Measurements from ENCODE around the gene PTPRQ.

PTPRQ gene, protein sequence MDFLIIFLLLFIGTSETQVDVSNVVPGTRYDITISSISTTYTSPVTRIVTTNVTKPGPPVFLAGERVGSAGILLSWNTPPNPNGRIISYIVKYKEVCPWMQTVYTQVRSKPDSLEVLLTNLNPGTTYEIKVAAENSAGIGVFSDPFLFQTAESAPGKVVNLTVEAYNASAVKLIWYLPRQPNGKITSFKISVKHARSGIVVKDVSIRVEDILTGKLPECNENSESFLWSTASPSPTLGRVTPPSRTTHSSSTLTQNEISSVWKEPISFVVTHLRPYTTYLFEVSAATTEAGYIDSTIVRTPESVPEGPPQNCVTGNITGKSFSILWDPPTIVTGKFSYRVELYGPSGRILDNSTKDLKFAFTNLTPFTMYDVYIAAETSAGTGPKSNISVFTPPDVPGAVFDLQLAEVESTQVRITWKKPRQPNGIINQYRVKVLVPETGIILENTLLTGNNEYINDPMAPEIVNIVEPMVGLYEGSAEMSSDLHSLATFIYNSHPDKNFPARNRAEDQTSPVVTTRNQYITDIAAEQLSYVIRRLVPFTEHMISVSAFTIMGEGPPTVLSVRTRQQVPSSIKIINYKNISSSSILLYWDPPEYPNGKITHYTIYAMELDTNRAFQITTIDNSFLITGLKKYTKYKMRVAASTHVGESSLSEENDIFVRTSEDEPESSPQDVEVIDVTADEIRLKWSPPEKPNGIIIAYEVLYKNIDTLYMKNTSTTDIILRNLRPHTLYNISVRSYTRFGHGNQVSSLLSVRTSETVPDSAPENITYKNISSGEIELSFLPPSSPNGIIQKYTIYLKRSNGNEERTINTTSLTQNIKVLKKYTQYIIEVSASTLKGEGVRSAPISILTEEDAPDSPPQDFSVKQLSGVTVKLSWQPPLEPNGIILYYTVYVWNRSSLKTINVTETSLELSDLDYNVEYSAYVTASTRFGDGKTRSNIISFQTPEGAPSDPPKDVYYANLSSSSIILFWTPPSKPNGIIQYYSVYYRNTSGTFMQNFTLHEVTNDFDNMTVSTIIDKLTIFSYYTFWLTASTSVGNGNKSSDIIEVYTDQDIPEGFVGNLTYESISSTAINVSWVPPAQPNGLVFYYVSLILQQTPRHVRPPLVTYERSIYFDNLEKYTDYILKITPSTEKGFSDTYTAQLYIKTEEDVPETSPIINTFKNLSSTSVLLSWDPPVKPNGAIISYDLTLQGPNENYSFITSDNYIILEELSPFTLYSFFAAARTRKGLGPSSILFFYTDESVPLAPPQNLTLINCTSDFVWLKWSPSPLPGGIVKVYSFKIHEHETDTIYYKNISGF (N-terminal part only)

DNA sequence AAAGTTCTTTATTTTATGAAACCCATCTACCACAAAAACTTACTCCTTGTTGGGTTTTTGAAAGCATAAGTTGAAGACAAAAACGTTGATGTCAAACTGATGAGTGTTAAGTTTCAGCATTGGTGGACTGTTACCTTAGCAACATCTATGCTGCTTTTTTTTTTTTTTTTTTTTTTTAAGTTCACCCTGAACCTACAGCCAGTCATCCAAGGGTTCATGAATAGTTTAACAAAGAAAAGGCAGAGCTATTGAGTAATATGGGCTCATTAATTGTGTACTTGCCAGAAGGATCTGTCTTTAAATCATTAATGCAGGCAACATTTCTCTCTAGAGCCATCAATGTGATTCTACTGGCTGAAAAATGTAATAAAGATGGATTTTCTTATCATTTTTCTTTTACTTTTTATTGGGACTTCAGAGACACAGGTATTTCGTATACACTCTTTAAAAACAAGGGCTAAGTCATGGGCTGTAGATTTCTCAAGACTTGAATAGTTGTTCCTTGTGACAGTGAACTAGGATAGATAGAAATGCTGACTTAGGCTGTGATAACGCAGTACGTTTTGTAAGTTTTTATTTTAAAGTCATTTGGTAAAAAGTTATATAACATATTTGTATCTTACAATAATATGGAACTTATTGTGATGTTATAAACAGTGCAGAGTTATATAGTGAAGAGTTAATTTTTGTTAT, at the start of gene PTPRQ:
PTPRQ (plus strand) TSS at position 262 of the 693 bp plus-strand sequence; CDS start at position 373, 111 bp downstream.
- Histone ChIP-seq H3K4me1 (ENCODE audit: control insufficient read depth, insufficient read depth, low read length) (no peaks in the 10 kb centered on the region), H3K4me3 (ENCODE audit: low read length) (no peak within 1 kb of the TSS), H3K27ac (ENCODE audit: low read depth, low read length) (no peak within 1 kb of the TSS), H3K36me3 (ENCODE audit: control insufficient read depth, insufficient read depth, low read length) (no peaks in the 10 kb centered on the region), H3K27me3 (ENCODE audit: control insufficient read depth, insufficient read depth, low read length) (no peaks in the 10 kb centered on the region), H3K9ac (ENCODE audit: low read length) (no peak within 1 kb of the TSS)

DNA sequence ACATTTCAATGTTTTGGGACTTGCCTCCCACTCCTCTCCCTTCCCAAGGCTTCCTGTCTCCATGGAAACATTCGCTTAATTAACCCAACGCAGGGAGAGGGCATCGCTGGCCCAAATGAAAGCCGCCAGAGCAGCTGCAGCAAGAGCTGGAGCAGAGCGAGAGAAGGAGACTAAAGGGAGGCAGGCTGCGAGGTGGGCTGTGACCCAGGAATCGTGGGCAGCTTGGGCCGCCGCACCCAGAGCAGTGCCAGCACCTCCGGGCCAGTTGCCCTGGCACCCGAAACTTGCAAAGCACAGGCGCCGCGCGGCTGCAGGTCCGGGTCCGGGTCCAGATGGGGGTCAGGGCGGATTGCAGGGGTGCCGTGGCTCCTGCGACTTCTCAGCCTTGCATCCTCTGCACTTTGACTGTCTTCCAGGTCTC, 43.5 kb upstream of the PTPRQ start:
- H3K27ac ChIP-seq (ENCODE audit: low read depth, low read length) = no peak overlapping the region
- H3K9ac ChIP-seq (ENCODE audit: low read length) = no peak overlapping the region
- H3K27me3 ChIP-seq (ENCODE audit: control insufficient read depth, insufficient read depth, low read length) = no peaks in the 10 kb centered on the region
- no peaks in the 10 kb centered on the region for H3K36me3 ChIP-seq (ENCODE audit: control insufficient read depth, insufficient read depth, low read length)
- H3K4me3 ChIP-seq (ENCODE audit: low read length) = peak overlapping the region; percentile 47
- no peaks in the 10 kb centered on the region for H3K4me1 ChIP-seq (ENCODE audit: control insufficient read depth, insufficient read depth, low read length)

DNA sequence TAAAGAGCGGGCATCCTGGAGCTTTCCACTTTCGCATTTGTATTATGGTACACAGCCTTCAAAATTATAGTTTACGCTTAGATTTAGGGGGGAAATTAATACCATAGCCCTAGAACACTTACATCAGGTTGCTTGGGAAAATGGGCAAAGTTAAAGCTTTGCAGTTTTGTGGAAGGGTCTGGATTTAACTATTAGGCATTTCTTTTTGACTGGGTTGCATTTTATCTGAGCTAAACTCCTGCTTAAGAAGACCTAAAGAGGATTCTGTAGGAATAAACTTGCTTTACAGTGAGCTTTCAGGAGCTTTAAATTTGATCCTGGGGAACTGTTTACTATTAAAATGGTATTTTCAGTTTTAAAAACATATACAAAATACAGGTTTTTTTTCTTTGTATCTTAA, 42.8 kb upstream of the PTPRQ start:
- H3K27me3 ChIP-seq (ENCODE audit: control insufficient read depth, insufficient read depth, low read length) = no peaks in the 10 kb centered on the region
- no peak overlapping the region for H3K9ac ChIP-seq (ENCODE audit: low read length)
- no peaks in the 10 kb centered on the region for H3K4me1 ChIP-seq (ENCODE audit: control insufficient read depth, insufficient read depth, low read length)
- no peak overlapping the region for H3K27ac ChIP-seq (ENCODE audit: low read depth, low read length)
- H3K4me3 ChIP-seq (ENCODE audit: low read length) = no peak overlapping the region
- H3K36me3 ChIP-seq (ENCODE audit: control insufficient read depth, insufficient read depth, low read length) = no peaks in the 10 kb centered on the region

DNA sequence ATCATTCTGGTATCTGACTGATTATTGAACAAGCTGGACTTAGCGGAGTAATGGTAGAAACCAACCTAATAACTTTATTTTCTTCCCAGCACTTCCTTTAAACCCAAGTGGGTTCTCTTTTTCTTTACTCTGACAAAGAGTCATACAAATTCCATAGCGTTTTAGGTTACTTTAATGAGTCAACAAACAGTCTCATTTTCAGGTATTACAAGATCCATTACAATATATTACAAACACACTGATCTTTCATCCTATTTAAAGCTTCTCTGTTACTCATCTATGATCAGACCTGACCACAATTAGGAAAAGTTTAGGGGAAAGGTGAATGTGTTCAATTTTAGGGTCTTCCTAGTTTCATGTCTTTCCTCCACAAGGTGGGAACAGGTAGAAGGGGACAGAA, 39.4 kb upstream of the PTPRQ start:
- Histone ChIP-seq H3K4me3 (ENCODE audit: low read length) (no peak overlapping the region), H3K9ac (ENCODE audit: low read length) (no peak overlapping the region), H3K27ac (ENCODE audit: low read depth, low read length) (no peak overlapping the region), H3K36me3 (ENCODE audit: control insufficient read depth, insufficient read depth, low read length) (no peaks in the 10 kb centered on the region), H3K4me1 (ENCODE audit: control insufficient read depth, insufficient read depth, low read length) (no peaks in the 10 kb centered on the region), H3K27me3 (ENCODE audit: control insufficient read depth, insufficient read depth, low read length) (no peaks in the 10 kb centered on the region)

DNA sequence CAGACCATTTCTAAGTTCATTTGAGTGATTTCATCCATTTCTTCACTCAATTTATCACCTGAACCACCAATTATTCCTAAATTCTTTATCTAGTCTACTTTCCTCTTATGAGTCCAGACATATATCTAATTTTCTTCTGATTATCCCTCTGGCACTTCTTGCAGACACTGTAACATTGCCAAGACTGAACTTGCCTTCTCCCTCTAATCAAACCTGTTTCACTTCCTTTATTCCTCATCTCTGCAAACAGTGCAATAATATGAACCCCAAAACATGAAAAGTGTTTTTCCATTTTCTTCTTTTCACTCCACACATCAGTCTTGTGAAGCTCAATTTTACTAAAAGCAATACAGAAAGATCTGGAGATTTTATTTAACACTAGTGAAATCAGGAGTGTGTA, 37.8 kb upstream of the PTPRQ start:
- no peak overlapping the region for H3K9ac ChIP-seq (ENCODE audit: low read length)
- no peaks in the 10 kb centered on the region for H3K36me3 ChIP-seq (ENCODE audit: control insufficient read depth, insufficient read depth, low read length)
- no peak overlapping the region for H3K27ac ChIP-seq (ENCODE audit: low read depth, low read length)
- H3K4me3 ChIP-seq (ENCODE audit: low read length) = no peak overlapping the region
- H3K4me1 ChIP-seq (ENCODE audit: control insufficient read depth, insufficient read depth, low read length) = no peaks in the 10 kb centered on the region
- H3K27me3 ChIP-seq (ENCODE audit: control insufficient read depth, insufficient read depth, low read length) = no peaks in the 10 kb centered on the region

DNA sequence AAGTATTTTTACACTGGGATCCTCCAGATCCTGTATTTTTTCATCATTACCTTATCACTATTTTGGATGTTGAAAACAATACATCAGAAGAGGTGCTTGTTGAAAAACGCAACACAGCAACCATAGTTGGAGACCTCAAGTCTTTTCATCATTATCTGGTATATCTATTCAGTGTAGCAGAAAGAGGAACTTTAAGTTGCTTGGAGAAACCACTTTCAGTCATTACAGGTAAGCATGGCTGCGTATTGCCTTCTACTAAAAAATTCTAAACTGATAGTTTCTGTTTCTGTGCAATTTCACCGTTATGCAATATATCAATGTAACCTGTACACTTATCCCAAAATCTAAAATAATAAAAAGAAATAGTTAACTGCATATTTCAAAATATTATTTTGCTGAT, 32.2 kb upstream of the PTPRQ start:
- Histone ChIP-seq H3K4me1 (ENCODE audit: control insufficient read depth, insufficient read depth, low read length) (no peaks in the 10 kb centered on the region), H3K36me3 (ENCODE audit: control insufficient read depth, insufficient read depth, low read length) (no peaks in the 10 kb centered on the region), H3K27ac (ENCODE audit: low read depth, low read length) (no peak overlapping the region), H3K27me3 (ENCODE audit: control insufficient read depth, insufficient read depth, low read length) (no peaks in the 10 kb centered on the region), H3K4me3 (ENCODE audit: low read length) (no peak overlapping the region), H3K9ac (ENCODE audit: low read length) (no peak overlapping the region)

DNA sequence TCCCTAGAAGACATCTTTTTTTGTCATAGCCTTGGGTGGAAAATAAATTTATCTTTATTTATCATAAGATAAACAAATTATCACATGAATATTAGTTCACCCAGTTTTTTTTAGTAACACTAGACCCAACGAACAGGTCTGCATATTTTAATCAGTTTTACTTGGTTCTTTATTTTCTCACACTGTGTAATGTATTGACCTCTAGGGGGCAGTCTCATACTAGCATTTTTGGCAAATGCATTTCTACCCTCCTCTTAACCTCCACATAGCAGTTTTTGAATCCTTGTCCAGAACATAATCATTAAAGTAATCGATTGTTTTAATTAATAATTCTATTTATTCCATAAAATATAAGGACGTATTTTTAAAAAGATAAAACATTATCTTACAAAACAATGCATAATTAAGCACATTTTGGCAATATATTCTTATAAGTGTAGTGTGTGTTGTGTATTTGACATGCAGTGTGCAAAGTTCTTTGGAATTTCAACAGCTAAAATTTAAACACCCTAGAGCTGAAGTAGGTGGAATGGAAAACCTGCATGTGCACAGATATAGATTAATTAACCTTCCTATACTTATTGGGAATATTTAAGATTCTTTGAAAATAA, 31.6 kb upstream of the PTPRQ start:
- no peak overlapping the region for H3K27ac ChIP-seq (ENCODE audit: low read depth, low read length)
- no peaks in the 10 kb centered on the region for H3K4me1 ChIP-seq (ENCODE audit: control insufficient read depth, insufficient read depth, low read length)
- H3K4me3 ChIP-seq (ENCODE audit: low read length) = no peak overlapping the region
- H3K27me3 ChIP-seq (ENCODE audit: control insufficient read depth, insufficient read depth, low read length) = no peaks in the 10 kb centered on the region
- no peak overlapping the region for H3K9ac ChIP-seq (ENCODE audit: low read length)
- H3K36me3 ChIP-seq (ENCODE audit: control insufficient read depth, insufficient read depth, low read length) = no peaks in the 10 kb centered on the region

DNA sequence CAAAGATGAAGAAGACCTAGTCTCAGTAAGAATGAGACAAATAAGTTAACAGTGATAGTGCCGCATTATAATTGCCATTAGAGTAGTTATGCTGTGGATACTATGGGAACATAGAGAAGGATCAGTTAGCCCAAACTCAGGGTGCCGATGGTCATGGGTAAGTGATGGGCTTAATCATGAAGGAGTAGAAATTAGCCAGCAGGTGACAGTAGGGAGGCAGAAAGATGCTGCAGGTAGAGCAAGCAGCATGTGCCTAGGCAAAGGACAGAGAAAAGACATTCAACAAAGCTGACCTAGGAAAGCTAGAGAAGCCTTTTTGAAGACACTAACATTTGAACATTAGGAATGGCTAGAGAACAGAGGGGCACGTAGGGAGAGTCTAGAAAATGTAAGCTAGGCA, 30.6 kb upstream of the PTPRQ start:
- Histone ChIP-seq H3K27ac (ENCODE audit: low read depth, low read length) (no peak overlapping the region), H3K9ac (ENCODE audit: low read length) (no peak overlapping the region), H3K4me3 (ENCODE audit: low read length) (no peak overlapping the region), H3K36me3 (ENCODE audit: control insufficient read depth, insufficient read depth, low read length) (no peaks in the 10 kb centered on the region), H3K4me1 (ENCODE audit: control insufficient read depth, insufficient read depth, low read length) (no peaks in the 10 kb centered on the region), H3K27me3 (ENCODE audit: control insufficient read depth, insufficient read depth, low read length) (no peaks in the 10 kb centered on the region)

DNA sequence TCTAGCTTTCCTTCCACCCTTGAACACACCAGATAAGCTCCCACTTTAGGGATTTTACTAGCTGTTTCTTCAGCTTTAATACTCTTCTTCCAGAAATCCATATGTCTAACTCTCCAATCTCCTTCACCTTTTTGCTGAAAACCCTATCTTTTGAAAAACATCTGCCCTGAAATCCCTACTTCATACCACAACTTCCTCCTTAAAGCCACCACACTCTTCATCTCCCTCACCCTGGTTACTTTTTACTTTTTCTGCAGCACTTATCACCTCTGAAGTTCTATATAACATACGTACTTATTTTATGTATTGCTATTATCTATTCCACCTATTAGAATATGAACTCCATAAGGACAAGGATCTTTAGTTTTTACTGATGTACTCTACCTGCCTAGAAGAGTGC, 28.6 kb upstream of the PTPRQ start:
- no peaks in the 10 kb centered on the region for H3K4me1 ChIP-seq (ENCODE audit: control insufficient read depth, insufficient read depth, low read length)
- no peak overlapping the region for H3K27ac ChIP-seq (ENCODE audit: low read depth, low read length)
- no peak overlapping the region for H3K9ac ChIP-seq (ENCODE audit: low read length)
- no peaks in the 10 kb centered on the region for H3K36me3 ChIP-seq (ENCODE audit: control insufficient read depth, insufficient read depth, low read length)
- no peak overlapping the region for H3K4me3 ChIP-seq (ENCODE audit: low read length)
- H3K27me3 ChIP-seq (ENCODE audit: control insufficient read depth, insufficient read depth, low read length) = no peaks in the 10 kb centered on the region

DNA sequence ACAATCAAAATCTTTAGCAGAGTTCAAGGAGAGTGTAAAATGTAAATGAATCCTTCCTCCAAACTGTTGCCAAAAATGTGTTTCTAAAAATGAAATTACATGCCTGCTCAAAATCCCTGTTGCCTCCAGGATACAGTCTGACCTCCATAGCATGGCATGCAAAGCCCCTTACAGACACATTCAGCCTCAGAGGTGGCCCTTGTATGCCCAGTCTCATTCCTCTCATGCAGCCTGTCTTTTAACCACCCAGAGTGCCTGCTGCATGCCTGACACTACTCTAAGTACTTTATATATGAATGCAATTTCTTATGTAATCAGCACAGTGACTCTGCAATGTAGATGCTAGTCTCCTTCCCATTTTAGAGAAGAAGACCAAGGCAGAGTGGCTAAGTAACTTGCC, 24.4 kb upstream of the PTPRQ start:
- Histone ChIP-seq H3K9ac (ENCODE audit: low read length) (no peak overlapping the region), H3K4me1 (ENCODE audit: control insufficient read depth, insufficient read depth, low read length) (no peaks in the 10 kb centered on the region), H3K36me3 (ENCODE audit: control insufficient read depth, insufficient read depth, low read length) (no peaks in the 10 kb centered on the region), H3K4me3 (ENCODE audit: low read length) (no peak overlapping the region), H3K27ac (ENCODE audit: low read depth, low read length) (no peak overlapping the region), H3K27me3 (ENCODE audit: control insufficient read depth, insufficient read depth, low read length) (no peaks in the 10 kb centered on the region)

DNA sequence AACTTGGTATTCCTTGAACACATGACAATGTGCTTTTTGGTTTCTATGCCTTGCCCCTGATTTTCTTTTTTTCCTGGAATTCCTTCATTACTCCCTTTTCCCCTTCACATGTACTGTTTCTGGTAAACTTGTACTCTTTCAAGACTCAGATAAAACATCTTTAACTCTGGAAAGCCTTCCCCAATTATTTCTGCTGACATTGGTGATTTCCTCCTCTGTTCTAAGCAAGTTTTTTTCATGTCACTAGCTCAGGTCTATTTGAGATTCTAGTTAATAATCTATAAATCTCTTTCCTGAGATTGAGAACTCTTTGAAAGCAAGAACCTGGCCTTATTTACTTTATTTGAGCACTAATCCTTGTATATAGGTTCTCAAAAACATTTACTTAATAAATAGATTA, 24.0 kb upstream of the PTPRQ start:
- Histone ChIP-seq H3K4me1 (ENCODE audit: control insufficient read depth, insufficient read depth, low read length) (no peaks in the 10 kb centered on the region), H3K4me3 (ENCODE audit: low read length) (no peak overlapping the region), H3K27ac (ENCODE audit: low read depth, low read length) (no peak overlapping the region), H3K27me3 (ENCODE audit: control insufficient read depth, insufficient read depth, low read length) (no peaks in the 10 kb centered on the region), H3K36me3 (ENCODE audit: control insufficient read depth, insufficient read depth, low read length) (no peaks in the 10 kb centered on the region), H3K9ac (ENCODE audit: low read length) (no peak overlapping the region)

Data from rectal smooth muscle tissue (tissue), 1 donor.